Colonic mucosa (tissue), 4 donors: Measurements from ENCODE around the gene PREX1. TPM values are rescaled to one million over a fixed set of nuclear protein-coding genes. Genes with fewer than 3 reads are reported as not detected.

Source experiments
- DNase-seq: peaks from one replicate; pipeline ENCODE4 v3.0.0-alpha.2; 2020
- H3K27ac ChIP-seq: fragments of 200-600 bp; one replicate; pipeline ENCODE4 v1.8.0; 2021
- H3K27me3 ChIP-seq: fragments of 200-600 bp; one replicate; pipeline ENCODE4 v1.8.0; 2021
- H3K36me3 ChIP-seq: fragments of 200-600 bp; one replicate; pipeline ENCODE4 v1.8.0; 2021
- H3K4me1 ChIP-seq: fragments of 200-600 bp; one replicate; pipeline ENCODE4 v1.8.0; 2021; ENCODE audit warnings: mild to moderate bottlenecking
- H3K4me3 ChIP-seq: fragments of 200-600 bp; one replicate; pipeline ENCODE4 v1.8.0; 2021
- H3K9ac ChIP-seq, 2 donors: one replicate each; pipeline ENCODE4 v1.7.0; 2013; ENCODE audit warnings: control low read depth in 2 of 2, low read depth in 2 of 2, low read length in 2 of 2
- H3K9me3 ChIP-seq: fragments of 200-600 bp; one replicate; pipeline ENCODE4 v1.8.0; 2021
- intact Hi-C: fragments of 100-400 bp; cut with DNase I; formaldehyde crosslinking; loops from one replicate; pipeline ENCODE4 v1.14.1; 2022
- total RNA-seq, 2 donors: library from RNA; stranded (reverse); fragmentation: NEBNext Ultra II Directional in 1 of 2; extraction: Animal tissue kit (Norgen Biotek cat#: 25700) in 1 of 2; gene quantifications; one replicate each; pipeline ENCODE4 v1.2.1, GENCODE V29; 2021
- TF ChIP-seq, protein P1 (sequence below): fragments of 200-600 bp; IDR thresholded peaks from one replicate; pipeline ENCODE4 v1.8.0; 2022; ENCODE audit warnings: antibody characterized with exemption, mild to moderate bottlenecking
- donor health status: healthy.
- donor health status: DM: no; HTN: no; CAD: no.
- donor health status: DM: no; HTN: no; CAD: no.

The PREX1 gene
- total RNA-seq, 2 donors from 2014 or later = 7.2 to 24.6 TPM

DNA sequence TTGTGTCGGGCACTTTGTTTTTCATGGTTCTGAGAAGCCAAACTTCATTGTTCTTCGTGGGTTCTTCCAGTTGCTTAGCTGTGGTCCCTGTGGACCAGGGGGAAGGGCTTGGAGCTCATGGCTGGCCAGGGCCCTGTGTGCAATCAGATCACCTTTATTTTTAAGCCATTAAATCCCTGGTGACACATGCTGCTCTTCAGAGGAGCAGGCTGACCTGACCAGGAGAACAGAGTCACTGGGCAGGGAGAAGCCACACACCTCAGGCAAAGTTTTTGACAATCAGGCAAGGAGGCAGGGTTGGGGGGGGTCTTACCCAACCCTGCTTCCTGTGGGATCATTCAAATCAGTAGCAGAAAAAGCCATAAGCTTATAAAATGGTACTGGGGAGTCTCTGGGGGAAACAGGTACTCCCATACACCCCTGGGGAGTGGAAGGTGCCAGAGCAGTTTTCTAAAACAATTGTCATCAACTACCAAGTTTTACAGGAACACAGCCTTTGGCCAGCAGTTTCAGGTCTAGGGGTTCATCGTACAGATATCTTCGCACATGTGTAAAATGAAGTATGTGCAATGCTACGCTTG is 37.0 kb upstream of the PREX1 start:
- Histone ChIP-seq H3K27me3 (no peaks in the 10 kb centered on the region), H3K4me1 (no peaks in the 10 kb centered on the region), H3K27ac (no peak overlapping the region), H3K36me3 (no peaks in the 10 kb centered on the region), H3K4me3 (no peak overlapping the region), H3K9ac (no peak overlapping the region), H3K9me3 (no peaks in the 10 kb centered on the region)
- intact Hi-C loops = no loop called here
- no peak for DNase-seq
- TF ChIP-seq, protein P1, sequence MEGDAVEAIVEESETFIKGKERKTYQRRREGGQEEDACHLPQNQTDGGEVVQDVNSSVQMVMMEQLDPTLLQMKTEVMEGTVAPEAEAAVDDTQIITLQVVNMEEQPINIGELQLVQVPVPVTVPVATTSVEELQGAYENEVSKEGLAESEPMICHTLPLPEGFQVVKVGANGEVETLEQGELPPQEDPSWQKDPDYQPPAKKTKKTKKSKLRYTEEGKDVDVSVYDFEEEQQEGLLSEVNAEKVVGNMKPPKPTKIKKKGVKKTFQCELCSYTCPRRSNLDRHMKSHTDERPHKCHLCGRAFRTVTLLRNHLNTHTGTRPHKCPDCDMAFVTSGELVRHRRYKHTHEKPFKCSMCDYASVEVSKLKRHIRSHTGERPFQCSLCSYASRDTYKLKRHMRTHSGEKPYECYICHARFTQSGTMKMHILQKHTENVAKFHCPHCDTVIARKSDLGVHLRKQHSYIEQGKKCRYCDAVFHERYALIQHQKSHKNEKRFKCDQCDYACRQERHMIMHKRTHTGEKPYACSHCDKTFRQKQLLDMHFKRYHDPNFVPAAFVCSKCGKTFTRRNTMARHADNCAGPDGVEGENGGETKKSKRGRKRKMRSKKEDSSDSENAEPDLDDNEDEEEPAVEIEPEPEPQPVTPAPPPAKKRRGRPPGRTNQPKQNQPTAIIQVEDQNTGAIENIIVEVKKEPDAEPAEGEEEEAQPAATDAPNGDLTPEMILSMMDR = no peak

DNA sequence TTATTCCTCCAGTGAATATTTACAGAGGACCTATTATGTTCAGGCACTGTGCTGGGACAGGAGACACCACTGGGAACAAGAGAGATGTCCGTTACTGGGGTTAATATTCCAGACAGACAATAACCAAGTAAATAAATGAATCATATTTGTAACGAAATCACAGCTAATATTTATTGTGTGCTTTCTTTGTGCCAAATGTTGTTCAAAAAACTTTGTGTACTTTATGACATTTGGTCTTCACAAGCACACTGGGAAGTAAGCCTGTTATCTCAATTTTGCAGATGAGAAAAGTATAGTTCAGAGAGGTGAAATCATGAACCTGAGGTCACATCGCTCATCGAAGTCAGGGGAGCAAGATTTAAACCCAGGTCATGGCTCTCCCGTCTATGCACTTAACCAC is 36.5 kb upstream of the PREX1 start:
- no peaks in the 10 kb centered on the region for H3K4me1 ChIP-seq
- no peaks in the 10 kb centered on the region for H3K27me3 ChIP-seq
- H3K36me3 ChIP-seq = no peaks in the 10 kb centered on the region
- no peak overlapping the region for H3K4me3 ChIP-seq
- H3K9me3 ChIP-seq = no peaks in the 10 kb centered on the region
- intact Hi-C loops = no loop called here
- TF ChIP-seq, protein P1 = no peak
- no peak overlapping the region for H3K27ac ChIP-seq
- DNase-seq = no peak
- no peak overlapping the region for H3K9ac ChIP-seq

DNA sequence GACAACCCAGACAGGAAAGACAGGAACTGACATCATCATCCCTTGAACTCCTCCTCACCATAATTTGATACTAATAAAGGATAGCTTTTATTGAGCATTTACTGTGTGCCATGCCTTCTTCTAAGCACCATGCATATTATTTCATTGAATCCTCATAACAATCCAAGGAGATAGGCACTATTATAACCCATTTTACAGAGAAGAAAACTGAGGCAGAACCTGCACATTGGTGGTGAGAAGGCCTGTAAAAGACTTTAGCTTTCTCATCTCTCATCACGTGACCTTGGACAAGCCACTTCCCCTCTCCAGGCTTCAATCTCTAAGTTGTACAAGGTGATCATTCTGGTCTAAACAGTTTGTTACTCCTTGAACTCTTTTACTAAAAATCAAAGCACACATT is 34.5 kb upstream of the PREX1 start:
- H3K9ac ChIP-seq = no peak overlapping the region
- TF ChIP-seq, protein P1 = no peak
- no peak overlapping the region for H3K27ac ChIP-seq
- DNase-seq = no peak
- no peaks in the 10 kb centered on the region for H3K9me3 ChIP-seq
- H3K4me1 ChIP-seq = no peaks in the 10 kb centered on the region
- H3K4me3 ChIP-seq = no peak overlapping the region
- intact Hi-C loops = no loop called here
- no peaks in the 10 kb centered on the region for H3K27me3 ChIP-seq
- H3K36me3 ChIP-seq = no peaks in the 10 kb centered on the region

DNA sequence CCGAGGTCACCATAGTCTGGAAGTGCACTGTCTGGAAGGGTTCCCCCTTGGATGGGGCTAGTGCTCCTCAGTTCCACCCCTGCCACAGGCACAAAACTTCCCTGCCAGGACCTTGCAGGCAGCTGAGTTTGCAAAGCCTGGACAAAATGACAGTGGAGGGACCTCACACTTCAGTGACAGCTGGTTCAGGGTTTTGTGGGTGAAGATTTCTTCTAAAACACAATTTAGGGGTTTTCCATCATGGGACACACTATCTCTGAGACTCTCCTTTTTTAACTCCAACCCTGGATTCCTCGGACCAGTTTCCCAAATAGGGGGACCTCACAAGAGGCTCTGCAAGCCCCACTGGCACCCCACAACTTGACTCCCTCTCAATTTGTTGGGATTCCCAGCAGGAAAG is 33.6 kb upstream of the PREX1 start:
- no peaks in the 10 kb centered on the region for H3K27me3 ChIP-seq
- H3K4me3 ChIP-seq = no peak overlapping the region
- no peaks in the 10 kb centered on the region for H3K9me3 ChIP-seq
- H3K4me1 ChIP-seq = no peaks in the 10 kb centered on the region
- H3K9ac ChIP-seq = no peak overlapping the region
- TF ChIP-seq, protein P1 = no peak
- no peak overlapping the region for H3K27ac ChIP-seq
- DNase-seq = no peak
- intact Hi-C loops = no loop called here
- no peaks in the 10 kb centered on the region for H3K36me3 ChIP-seq

DNA sequence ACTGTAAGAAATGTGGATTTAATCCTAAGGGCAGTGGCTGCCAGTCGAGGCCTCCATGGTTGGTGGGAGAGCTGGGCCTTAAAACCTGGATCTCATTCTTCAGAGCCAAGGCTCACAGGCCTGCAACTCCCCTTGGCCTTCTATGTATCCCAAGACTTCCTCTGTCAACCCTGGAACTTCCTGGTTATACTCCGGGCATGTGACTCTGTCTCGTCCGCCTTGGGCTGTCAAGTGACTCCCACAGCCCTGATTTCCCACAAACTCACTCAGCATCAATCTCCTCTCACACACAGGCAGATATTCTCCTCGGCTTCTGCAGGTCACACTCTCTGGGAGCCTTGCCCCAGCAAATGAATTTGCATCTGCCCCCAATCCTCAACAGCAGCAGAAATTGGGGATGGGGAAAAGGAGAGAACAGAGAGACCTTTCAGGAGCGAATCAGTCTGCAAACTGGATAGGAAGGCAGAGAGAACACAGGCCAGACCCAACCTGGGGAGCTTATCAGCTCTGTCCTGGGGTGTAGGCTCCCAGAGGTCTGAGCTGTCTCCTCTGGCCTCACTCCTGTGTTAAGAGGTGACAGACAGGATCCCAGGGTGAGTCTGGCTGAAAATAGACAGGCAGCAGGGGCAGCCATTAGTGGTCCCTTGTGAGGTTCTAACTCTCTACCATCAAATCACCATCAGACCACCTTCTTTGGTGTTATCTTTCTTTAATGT is 30.4 kb upstream of the PREX1 start:
- intact Hi-C loops = no loop called here
- Histone ChIP-seq H3K36me3 (no peaks in the 10 kb centered on the region), H3K4me3 (no peak overlapping the region), H3K9me3 (no peaks in the 10 kb centered on the region), H3K9ac (no peak overlapping the region), H3K4me1 (no peaks in the 10 kb centered on the region), H3K27me3 (no peaks in the 10 kb centered on the region), H3K27ac (no peak overlapping the region)
- TF ChIP-seq, protein P1 = no peak
- DNase-seq = no peak
